ENCODE data around the gene GGA1.
A peak's percentile ranks its signal among the peaks of the same experiment; 100 is the strongest.

The GGA1 gene, protein sequence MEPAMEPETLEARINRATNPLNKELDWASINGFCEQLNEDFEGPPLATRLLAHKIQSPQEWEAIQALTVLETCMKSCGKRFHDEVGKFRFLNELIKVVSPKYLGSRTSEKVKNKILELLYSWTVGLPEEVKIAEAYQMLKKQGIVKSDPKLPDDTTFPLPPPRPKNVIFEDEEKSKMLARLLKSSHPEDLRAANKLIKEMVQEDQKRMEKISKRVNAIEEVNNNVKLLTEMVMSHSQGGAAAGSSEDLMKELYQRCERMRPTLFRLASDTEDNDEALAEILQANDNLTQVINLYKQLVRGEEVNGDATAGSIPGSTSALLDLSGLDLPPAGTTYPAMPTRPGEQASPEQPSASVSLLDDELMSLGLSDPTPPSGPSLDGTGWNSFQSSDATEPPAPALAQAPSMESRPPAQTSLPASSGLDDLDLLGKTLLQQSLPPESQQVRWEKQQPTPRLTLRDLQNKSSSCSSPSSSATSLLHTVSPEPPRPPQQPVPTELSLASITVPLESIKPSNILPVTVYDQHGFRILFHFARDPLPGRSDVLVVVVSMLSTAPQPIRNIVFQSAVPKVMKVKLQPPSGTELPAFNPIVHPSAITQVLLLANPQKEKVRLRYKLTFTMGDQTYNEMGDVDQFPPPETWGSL

DNA sequence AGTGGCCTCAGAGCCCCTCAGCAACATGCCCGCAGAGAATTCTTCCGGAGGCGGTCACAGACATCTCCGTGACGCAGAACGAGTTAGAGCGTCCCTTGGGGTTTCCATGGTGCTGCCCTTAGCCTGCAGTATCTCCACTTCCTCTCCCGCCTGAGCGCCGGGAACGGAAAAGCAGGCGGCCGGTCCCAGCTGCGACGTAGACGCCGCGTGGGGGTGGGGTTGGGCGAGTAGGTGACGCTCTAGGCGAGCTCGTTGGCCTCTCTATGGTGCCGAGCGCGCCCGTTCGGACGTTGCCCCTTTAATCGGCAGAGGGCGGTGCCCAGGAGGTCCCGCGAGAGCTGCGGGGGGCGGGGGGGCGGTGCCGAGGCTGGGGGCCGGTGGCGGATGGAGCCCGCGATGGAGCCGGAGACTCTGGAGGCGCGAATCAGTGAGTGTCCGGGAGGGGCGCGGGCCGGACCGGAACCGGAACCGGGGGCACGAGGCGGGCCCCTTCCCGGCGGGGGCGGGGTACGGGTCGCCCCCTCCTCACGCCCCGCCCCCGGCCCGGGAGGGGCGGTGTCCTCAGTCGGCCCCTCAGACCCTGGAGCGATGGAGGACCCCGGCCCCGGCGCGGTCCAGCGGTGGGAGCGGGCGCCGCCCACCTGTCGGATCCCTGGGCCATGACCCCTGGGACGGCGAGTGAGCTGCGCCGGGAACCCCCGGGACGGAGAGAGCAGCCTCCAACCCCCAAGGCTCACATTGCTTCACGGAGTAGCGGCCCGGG lies at the start of gene GGA1:
GGA1 (plus strand) TSS at position 358 of the 763 bp plus-strand sequence; CDS start at position 385, 27 bp downstream.
- POLR2A ChIA-PET = interaction anchor here (0.6 to 2.5 kb wide), 8 partner anchors 16 to 200 kb away, joined by 3 to 18 read pairs (median 7); partner anchors contain the start of genes LGALS1 and LGALS2
- peak within 1 kb of the TSS; percentile 86 for H3K4me3 ChIP-seq (ENCODE audit: low read depth, low read length)
- DNase-seq (ENCODE audit: low read depth, low spot score) = peak; percentile 83
- CTCF ChIA-PET = interaction anchor here (0.8 to 29.4 kb wide), 18 partner anchors 11 to 348 kb away, joined by 3 to 454 read pairs (median 10); partner anchors contain the start of genes LGALS1 and SH3BP1
- TF ChIP-seq, protein P1, sequence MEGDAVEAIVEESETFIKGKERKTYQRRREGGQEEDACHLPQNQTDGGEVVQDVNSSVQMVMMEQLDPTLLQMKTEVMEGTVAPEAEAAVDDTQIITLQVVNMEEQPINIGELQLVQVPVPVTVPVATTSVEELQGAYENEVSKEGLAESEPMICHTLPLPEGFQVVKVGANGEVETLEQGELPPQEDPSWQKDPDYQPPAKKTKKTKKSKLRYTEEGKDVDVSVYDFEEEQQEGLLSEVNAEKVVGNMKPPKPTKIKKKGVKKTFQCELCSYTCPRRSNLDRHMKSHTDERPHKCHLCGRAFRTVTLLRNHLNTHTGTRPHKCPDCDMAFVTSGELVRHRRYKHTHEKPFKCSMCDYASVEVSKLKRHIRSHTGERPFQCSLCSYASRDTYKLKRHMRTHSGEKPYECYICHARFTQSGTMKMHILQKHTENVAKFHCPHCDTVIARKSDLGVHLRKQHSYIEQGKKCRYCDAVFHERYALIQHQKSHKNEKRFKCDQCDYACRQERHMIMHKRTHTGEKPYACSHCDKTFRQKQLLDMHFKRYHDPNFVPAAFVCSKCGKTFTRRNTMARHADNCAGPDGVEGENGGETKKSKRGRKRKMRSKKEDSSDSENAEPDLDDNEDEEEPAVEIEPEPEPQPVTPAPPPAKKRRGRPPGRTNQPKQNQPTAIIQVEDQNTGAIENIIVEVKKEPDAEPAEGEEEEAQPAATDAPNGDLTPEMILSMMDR (IDR thresholded peaks at IDR 0.05; ENCODE audit: insufficient read depth, low read length, missing control alignments) = no peak

DNA sequence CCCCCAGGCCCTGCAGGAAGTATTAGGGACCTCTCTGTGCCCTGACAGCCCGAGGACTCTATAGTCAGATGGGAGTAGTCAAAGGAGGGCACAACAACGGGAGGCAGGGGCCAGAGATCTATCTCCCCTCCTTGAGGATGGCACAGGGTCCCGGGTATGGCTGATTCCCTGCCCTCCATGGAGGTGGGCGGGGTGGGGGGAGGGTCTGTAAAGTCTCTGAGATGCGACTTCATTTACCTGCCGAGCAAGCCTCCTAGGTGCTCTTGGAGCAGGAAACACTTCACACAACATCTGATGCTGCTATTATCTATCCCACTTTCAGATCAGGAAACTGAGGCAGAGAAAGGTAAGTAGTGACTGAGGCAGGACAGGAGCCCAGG lies 49.1 kb upstream of the GGA1 start:
- peak overlapping the region; percentile 52 for H3K4me3 ChIP-seq (ENCODE audit: low read depth, low read length)
- ChIA-PET POLR2A (interaction anchor here (1.2 to 2.7 kb wide), 2 partner anchors 10 to 13 kb away, joined by 6 to 12 read pairs; no protein-coding TSS in a partner anchor), CTCF (interaction anchor here (1.0 to 22.2 kb wide), 4 partner anchors 9 to 48 kb away, joined by 6 to 728 read pairs (median 41); no protein-coding TSS in a partner anchor)
- TF ChIP-seq, protein P1 (IDR thresholded peaks at IDR 0.05; ENCODE audit: insufficient read depth, low read length, missing control alignments) = no peak
- DNase-seq (ENCODE audit: low read depth, low spot score) = no peak

DNA sequence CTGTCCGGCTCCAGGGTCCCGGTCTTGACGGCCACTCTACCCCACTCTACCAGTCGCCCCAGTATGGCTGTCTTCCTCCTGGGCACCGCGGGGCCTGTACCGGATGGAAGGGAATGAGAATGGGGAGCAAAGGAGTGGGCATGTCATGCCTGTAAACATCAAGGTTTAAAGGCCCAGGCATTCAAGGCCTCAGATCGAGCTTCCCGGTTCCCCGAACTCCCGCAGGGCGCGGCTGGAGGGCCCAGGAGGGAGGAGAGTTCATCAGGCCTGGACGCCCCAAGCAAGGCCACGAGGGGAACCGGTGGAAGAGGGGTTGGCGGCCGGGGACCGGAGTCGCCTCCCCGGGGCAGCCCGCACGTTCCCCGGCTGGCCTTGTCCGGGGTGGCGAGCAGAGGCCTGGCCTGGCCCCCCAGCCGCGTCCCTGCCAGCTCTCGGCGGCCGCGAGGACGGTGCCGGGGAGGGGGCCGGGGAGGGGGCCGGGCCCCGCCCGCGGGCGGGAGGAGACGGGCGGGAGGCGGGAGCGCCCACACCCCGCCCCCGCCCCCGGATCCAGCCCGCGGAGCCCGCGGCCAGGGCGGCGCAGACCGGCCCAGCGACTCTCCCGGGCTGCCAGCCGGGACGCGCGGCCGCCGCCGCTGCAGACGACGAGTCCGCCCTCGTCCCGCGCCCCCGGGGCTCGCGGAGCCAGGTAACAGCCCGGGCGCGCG lies 48.6 kb upstream of the GGA1 start, which contains the start of gene CDC42EP1:
CDC42EP1 (plus strand) TSS at position 580 of the 707 bp plus-strand sequence. CDS start 5,870 bp downstream, outside the sequence.
- ChIA-PET CTCF (interaction anchor here (1.0 to 22.2 kb wide), 4 partner anchors 8 to 47 kb away, joined by 6 to 728 read pairs (median 41); no protein-coding TSS in a partner anchor), POLR2A (interaction anchor here (1.0 to 2.7 kb wide), 3 partner anchors 11 to 30 kb away, joined by 5 to 12 read pairs (median 6); no protein-coding TSS in a partner anchor)
- no peak for DNase-seq (ENCODE audit: low read depth, low spot score)
- H3K4me3 ChIP-seq (ENCODE audit: low read depth, low read length) = peak within 1 kb of the TSS; percentile 82
- TF ChIP-seq, protein P1 (IDR thresholded peaks at IDR 0.05; ENCODE audit: insufficient read depth, low read length, missing control alignments) = no peak

DNA sequence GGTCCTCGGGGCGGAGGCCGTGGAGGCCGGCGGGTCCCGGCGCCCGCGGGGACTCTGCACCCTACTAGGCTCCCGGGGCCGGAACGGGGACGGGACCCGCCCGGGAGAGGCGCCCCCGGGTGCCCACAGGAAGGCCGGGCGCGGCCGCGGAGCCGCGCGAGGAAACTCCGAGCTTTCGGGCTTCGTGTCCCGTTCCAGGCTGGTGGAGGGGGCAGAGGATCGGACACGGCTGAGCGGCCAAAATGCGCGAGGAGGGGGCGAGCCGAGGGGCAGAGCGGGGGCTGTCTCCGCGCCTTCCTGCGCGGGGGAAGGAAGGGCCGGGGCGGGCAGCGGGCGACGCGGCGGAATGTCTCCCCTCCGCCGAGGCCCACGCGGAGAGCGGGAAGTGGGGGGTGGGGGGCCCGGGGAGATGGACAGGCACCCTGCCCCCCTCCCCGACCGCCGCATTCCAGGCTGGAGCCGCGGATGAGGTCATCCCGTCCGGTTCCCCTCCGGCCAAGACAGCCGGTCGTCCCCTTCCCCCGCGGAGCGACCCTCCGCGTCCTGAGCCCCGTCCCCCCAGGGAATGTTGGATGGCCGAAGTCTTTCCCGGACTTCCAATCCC lies 47.9 kb upstream of the GGA1 start:
- TF ChIP-seq, protein P1 (IDR thresholded peaks at IDR 0.05; ENCODE audit: insufficient read depth, low read length, missing control alignments) = no peak
- ChIA-PET CTCF (interaction anchor here (1.0 to 22.2 kb wide), 10 partner anchors 7 to 184 kb away, joined by 3 to 728 read pairs (median 12); partner anchors contain the start of genes GGA1 and LGALS2), POLR2A (interaction anchor here (1.0 to 2.7 kb wide), 4 partner anchors 11 to 30 kb away, joined by 5 to 12 read pairs (median 8); no protein-coding TSS in a partner anchor)
- DNase-seq (ENCODE audit: low read depth, low spot score) = no peak
- peak overlapping the region; percentile 82 for H3K4me3 ChIP-seq (ENCODE audit: low read depth, low read length)

Data from AG04449 (cell line).